NCI-H2227 (cell line): ENCODE data around the gene IDH2.
"Not testable (repeated sequence)": the region's sequence is repeated elsewhere in the genome, so short reads cannot be mapped to it uniquely, and the experiment has no call there.

ENCODE experiments used
- DNase-seq: peaks from one replicate; lab custom pipeline; 2025; ENCODE audit not compliant: unreplicated experiment; lab: John Stamatoyannopoulos, UW

Gene IDH2

GRCh38 chr15:90101969-90102890 lies at the start of gene IDH2:
IDH2 (minus strand) TSS chr15:90102468; CDS start chr15:90102390, 78 bp downstream.
- DNase-seq = peak; percentile 85

- DNase-seq = not testable (repeated sequence)
Observed at GRCh38 chr15:90150551-90150950, 48.3 kb upstream of the IDH2 start.

GRCh38 chr15:90149609-90150340 lies 47.5 kb upstream of the IDH2 start:
- no peak for DNase-seq

- DNase-seq = not testable (repeated sequence)
Observed at GRCh38 chr15:90146198-90146761, 44.0 kb upstream of the IDH2 start.

GRCh38 chr15:90145761-90146160 lies 43.5 kb upstream of the IDH2 start:
- DNase-seq = no peak

- DNase-seq = peak; percentile 34
Observed at GRCh38 chr15:90145259-90145658, 43.0 kb upstream of the IDH2 start.

- DNase-seq = peak; percentile 77
Observed at GRCh38 chr15:90143166-90143655, 40.9 kb upstream of the IDH2 start.

- DNase-seq = peak; percentile 29
Observed at GRCh38 chr15:90142216-90143165, 40.2 kb upstream of the IDH2 start.

GRCh38 chr15:90141646-90142045 lies 39.4 kb upstream of the IDH2 start:
- no peak for DNase-seq

GRCh38 chr15:90139549-90139948 lies 37.3 kb upstream of the IDH2 start:
- DNase-seq = not testable (repeated sequence)

- no peak for DNase-seq
Observed at GRCh38 chr15:90138071-90138833, 36.0 kb upstream of the IDH2 start.

- DNase-seq = no peak
Observed at GRCh38 chr15:90132437-90132836, 30.2 kb upstream of the IDH2 start.

- no peak for DNase-seq
Observed at GRCh38 chr15:90131848-90132247, 29.6 kb upstream of the IDH2 start.

- DNase-seq = no peak
Observed at GRCh38 chr15:90130291-90130690, 28.0 kb upstream of the IDH2 start.

GRCh38 chr15:90126596-90127435 lies 24.5 kb upstream of the IDH2 start:
- DNase-seq = no peak

GRCh38 chr15:90126022-90126421 lies 23.8 kb upstream of the IDH2 start:
- no peak for DNase-seq

GRCh38 chr15:90124507-90124906 lies 22.2 kb upstream of the IDH2 start:
- DNase-seq = no peak

- no peak for DNase-seq
Observed at GRCh38 chr15:90121086-90121485, 18.8 kb upstream of the IDH2 start.

- no peak for DNase-seq
Observed at GRCh38 chr15:90119367-90119766, 17.1 kb upstream of the IDH2 start.
